Hepatocyte (in vitro differentiated cells): ENCODE data around the gene KPNB1.

Experiments used
- CTCF ChIP-seq: fragments of 200-600 bp; sonication (generic); IDR thresholded peaks from 2 replicates; pipeline ENCODE4 v1.5.1; 2016; ENCODE audit warnings: antibody characterized with exemption, mild to moderate bottlenecking; ENCODE audit not compliant: poor library complexity
- EZH2phosphoT487 ChIP-seq: fragments of 200-600 bp; sonication (generic); IDR thresholded peaks from one replicate; pipeline ENCODE4 v1.6.1; 2018; ENCODE audit warnings: antibody characterized with exemption, mild to moderate bottlenecking, low read depth, moderate library complexity; ENCODE audit not compliant: unreplicated experiment, severe bottlenecking

GRCh38 chr17:47701608-47702007, 51.9 kb downstream of the KPNB1 start:
- TF ChIP-seq CTCF (no peak), EZH2phosphoT487 (no peak)
